GM19239 (cell line): ENCODE results near the gene SCYGR8.

Experiments
- DNase-seq: peaks from one replicate; pipeline ENCODE4 v3.0.0; 2011; ENCODE audit warnings: low spot score; ENCODE audit not compliant: insufficient read length
- FAIRE-seq: peaks from 2 replicates; lab custom pipeline; 2011; peaks lifted over from hg19 to GRCh38; lab: Jason Lieb, UNC

Gene SCYGR8

DNA sequence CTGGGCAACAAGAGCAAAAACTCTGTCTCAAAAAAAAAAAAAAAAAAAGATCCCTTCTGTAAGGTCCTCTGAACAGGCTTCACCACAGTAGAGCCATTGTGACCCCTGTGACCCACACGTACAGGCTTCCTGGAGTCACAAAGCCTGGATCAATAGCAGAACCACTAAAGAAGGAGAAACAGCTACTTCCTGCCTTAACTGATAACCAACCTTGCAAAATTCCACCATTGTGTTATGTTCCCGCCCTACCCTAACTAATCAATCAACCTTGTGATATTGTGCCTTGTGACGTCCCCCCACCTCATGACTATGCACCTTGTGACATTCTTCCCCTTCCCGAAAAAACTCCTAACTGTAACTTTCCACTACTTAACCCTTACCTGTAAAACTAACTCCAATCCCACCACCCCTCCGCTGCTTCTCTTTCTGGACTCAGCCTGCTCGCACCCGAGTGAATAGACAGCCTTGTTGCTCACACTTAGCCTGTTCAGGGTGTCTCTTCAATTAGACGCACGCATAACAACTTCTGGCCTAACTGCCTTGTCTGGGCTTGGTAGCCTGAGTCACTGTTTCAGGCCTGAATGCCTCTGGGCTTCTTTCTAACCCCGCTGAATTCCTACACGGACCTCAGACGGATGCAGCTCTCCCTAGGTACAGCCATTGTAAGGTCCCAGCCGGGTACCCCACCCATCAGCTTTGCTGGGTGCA lies 13.9 kb downstream of the SCYGR8 start:
- FAIRE-seq (no peak), DNase-seq (no peak)

DNA sequence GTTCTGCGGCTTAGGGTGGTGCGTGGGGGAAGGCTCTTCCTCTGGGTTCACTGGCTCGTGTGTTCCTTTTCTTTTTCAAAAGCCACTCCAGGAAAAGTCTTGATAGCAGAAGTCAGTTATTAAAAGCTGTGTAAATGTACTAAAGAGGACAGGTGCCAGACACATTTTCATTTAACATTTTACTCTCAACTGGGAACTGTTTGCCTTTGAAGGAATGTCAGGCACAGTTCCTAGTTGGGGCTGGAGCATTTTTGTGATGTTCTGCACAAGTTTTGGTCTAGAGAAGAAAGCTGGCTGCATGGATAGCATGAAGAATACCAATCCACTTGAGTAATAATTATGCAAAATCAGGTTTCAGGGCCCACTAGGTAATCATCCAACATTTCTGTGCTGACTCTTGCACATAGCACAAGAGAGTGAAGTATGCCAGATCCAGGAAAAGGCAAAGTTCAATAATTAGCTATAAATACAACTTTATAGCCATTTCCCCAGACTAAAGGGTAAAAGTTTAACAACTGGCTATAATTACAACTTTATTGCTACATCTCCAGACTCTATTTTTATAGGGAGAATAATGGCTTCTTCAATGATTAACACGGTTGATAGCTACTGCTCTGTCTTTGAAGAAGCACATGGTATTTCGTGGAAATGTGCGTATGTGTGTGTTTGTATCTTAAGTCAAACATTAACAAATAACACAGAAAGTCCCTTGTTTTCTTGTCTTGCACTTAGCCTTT lies 16.2 kb downstream of the SCYGR8 start:
- no peak for FAIRE-seq

DNA sequence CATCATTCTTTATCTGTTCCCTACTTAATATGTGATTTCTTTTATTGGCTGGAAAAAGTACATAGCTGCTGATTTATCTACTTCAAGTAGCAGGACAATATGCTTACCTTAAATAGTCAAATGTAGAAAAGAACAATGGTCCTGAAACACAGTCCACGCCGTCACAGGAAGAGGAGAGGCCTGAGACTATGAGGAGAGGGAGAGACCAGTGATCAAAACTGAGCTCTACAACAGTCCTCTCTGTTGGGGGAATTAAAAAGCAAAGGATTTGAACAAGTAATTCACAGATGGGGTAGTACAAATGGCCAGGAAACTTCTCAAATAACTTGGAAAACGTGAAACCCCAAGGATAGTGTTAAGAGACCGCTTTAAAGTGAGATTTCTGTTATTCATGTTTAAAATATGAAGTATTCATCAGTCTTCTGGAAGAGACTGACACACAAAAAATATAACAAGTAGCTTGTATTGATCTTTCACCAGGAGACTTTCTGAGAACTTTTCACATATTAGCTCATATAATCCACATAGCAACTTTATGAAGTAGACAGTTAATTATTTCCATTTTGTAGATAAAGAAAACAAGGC lies 20.2 kb downstream of the SCYGR8 start:
- DNase-seq (no peak), FAIRE-seq (no peak)

More for the DNA sequence above, 16.2 kb downstream of the SCYGR8 start:
- DNase-seq = no peak

GRCh38 chr2:227766373-227766883 lies 20.7 kb downstream of the SCYGR8 start:
- DNase-seq (peak; percentile 67), FAIRE-seq (peak; percentile 97)

DNA sequence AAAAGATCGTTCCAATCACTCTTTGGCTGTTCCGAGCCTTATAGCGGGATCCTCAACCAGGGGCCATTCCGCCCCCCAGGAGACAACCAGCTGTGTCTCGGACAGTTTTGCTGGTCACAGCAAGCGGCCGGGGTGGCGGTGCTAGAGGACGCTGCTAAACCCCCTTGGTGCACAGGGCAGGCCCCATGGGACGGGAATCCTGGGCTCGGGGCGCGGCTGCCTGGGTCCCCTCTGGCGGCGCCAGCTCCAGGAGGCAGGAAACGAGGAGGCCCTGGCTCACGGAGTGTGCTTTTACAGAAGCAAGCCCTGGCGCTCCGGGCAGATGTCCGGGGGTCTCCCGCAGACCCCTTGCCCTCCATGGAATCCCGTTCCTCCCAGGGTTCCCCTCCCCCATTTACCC lies 22.1 kb downstream of the SCYGR8 start:
- FAIRE-seq (no peak), DNase-seq (no peak)

DNA sequence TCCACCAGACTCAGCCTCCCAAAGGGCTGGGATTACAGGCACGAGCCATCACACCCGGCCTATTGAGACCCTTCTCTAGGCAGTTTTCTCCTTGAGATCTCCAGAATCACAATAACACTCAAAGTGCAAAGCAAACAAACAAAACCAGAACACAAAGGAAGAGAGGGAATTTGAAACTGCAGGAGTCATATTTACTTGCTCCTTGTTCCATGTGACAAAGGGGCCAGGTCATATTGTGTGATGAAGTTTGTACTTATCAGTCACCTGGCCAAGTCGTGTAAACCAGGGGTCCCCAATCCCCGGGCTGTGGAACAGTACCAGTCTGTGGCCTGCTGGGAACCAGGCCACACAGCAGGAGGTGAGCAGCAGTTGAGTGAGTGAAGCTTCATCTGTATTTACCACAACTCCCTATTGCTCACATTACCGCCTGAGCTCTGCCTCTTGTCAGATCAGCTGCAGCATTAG lies 26.5 kb downstream of the SCYGR8 start:
- no peak for FAIRE-seq
- no peak for DNase-seq

DNA sequence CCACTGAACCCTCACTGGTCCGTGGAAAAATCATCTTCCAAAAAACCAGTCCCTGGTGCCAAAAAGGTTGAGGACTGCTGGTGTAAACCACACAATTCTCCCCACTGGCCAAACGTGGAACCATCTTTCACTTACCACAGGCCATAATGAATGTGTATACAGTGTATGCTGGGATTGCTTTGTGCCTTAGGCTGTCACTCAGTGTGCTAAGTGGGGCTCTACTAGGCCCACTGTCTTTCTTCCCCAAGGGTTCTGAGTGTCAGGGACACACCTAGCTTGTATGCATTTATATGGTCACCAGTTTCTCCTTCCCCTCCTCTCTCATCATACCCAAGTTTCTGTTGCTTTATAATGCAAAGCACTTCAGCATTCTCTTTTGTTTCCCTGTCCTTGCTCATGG lies 27.2 kb downstream of the SCYGR8 start:
- FAIRE-seq (no peak), DNase-seq (no peak)

- FAIRE-seq = peak; percentile 4
Observed at GRCh38 chr2:227774011-227774624, 28.4 kb downstream of the SCYGR8 start.

GRCh38 chr2:227774895-227775842 lies 29.5 kb downstream of the SCYGR8 start:
- DNase-seq (no peak), FAIRE-seq (no peak)

More at GRCh38 chr2:227774011-227774624, 28.4 kb downstream of the SCYGR8 start:
- no peak for DNase-seq

- no peak for FAIRE-seq
Observed at GRCh38 chr2:227780981-227781615, 35.4 kb downstream of the SCYGR8 start.

GRCh38 chr2:227781841-227782240 lies 36.1 kb downstream of the SCYGR8 start:
- FAIRE-seq = no peak

More at GRCh38 chr2:227780981-227781615, 35.4 kb downstream of the SCYGR8 start:
- DNase-seq = no peak

DNA sequence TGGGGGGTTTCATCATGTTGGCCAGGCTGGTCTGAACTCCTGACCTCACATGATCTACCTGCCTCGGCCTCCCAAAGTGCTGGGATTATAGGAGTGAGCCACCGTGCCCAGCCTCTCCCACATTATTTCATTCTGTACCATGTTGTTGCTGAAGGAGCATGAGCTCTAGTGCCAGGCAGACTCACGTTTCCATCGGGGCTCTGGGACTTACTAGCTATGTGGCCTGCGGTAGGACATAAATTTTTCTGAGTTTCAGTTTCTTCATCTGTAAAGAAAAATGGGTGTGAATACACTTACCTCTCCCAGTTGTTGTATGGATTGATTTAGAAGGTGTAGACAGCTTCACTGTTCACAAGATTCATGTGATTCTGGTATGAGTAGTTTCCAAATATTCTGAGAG lies 37.1 kb downstream of the SCYGR8 start:
- peak; percentile 26 for FAIRE-seq
- no peak for DNase-seq

More at GRCh38 chr2:227781841-227782240, 36.1 kb downstream of the SCYGR8 start:
- no peak for DNase-seq

- FAIRE-seq = peak; percentile 93
- DNase-seq = peak; percentile 42
Observed at GRCh38 chr2:227783404-227784138, 37.9 kb downstream of the SCYGR8 start.

DNA sequence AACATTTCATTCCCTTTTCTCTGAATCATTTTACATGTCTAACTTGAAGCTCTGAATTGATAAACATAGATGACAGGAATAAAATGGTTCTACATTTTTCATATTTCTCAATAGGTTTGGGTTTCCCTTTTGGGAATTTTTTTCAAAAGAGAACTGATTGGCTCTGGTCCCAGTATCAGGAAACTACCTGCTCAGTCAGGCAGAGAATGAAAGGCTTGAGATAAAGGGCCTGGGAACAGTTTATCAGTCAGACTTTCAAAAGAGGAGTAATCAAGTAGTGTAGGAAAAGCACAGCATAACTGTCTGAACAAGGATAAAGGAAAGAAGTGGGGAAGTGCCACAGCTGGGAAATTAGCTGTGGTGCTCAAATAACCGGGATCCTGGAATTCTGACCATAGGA lies 39.6 kb downstream of the SCYGR8 start:
- FAIRE-seq = no peak
- no peak for DNase-seq

DNA sequence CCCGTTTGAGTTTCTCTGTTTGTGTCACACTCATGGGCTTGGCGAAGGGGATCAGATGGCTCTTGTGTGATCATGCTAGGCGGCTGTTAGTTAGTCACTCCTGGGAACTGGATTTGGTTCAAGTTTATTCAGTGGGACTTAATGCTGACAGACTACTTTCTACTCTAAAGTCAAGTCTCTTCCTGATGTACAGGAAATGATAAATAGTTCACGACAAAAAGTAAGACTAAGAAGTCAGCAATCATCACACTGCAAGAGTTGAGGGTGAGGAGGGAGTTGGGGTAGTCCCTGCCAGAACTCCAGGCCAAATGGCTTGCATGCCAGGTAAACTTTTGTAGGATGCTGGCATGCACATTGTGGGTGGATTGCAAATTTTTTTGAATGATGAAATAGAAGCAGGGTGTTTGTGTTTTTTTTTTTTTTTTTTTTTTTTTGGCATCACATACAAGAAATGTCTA lies 42.9 kb downstream of the SCYGR8 start:
- DNase-seq (no peak), FAIRE-seq (no peak)

DNA sequence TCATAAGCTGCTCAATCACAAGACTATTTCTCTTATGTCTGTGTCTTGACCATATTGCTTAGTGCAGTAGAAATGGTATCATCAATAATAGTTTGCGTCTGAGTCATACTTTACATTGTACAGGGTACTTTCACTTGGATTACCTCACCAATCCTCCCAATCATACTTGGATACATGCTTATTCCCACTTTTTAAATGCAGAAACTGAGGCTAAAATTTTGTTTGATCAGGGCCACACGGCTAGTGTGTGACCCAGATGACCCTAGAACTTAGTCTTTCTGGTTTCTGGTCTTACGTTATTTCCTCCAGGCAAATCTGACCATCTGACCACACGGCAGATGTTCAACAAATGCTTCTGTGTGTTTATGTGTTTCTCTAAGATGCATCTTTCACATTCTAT lies 44.1 kb downstream of the SCYGR8 start:
- DNase-seq (no peak), FAIRE-seq (no peak)

GRCh38 chr2:227793148-227793712 lies 47.5 kb downstream of the SCYGR8 start:
- no peak for FAIRE-seq
- no peak for DNase-seq
